OCI-LY1 (cell line): ENCODE measurements around the gene CLCN7.

ENCODE experiments used
- EZH2 ChIP-seq: fragments of 200-600 bp; sonication (generic), shearing (Covaris generic); IDR thresholded peaks from 2 replicates; pipeline ENCODE4 v1.8.0; 2017; ENCODE audit warnings: borderline replicate concordance, mixed run types, mild to moderate bottlenecking, antibody characterized with exemption, low read length, moderate library complexity, mixed read lengths
- TF ChIP-seq, protein P1 (sequence below): fragments of 200-600 bp; sonication (generic), shearing (Covaris generic); IDR thresholded peaks from 2 replicates; pipeline ENCODE4 v1.5.1; 2017; ENCODE audit warnings: mild to moderate bottlenecking, antibody characterized with exemption, low read length, moderate library complexity, mixed read lengths

DNA sequence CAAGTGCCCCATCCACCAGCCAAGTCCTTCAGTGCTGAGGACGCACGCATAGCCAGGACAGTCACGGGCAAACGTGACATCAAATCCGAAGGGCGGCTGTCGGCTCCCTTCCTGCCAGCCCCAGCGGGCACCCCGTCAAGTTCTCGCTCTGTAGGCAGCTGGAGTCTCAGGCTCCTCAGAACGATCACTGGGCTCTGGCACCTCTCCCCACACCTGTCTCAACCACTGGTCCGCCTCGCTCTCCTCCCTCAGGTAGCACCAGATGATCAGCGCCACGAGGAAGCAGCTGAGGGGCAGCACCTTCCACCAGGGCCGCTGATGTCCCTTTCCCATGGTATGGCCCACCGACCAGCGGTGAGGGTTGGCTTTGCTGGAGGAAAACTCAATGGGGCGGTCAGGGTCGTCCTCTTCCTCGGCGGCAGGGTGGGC is 54.7 kb downstream of the CLCN7 start:
- TF ChIP-seq, protein P1, sequence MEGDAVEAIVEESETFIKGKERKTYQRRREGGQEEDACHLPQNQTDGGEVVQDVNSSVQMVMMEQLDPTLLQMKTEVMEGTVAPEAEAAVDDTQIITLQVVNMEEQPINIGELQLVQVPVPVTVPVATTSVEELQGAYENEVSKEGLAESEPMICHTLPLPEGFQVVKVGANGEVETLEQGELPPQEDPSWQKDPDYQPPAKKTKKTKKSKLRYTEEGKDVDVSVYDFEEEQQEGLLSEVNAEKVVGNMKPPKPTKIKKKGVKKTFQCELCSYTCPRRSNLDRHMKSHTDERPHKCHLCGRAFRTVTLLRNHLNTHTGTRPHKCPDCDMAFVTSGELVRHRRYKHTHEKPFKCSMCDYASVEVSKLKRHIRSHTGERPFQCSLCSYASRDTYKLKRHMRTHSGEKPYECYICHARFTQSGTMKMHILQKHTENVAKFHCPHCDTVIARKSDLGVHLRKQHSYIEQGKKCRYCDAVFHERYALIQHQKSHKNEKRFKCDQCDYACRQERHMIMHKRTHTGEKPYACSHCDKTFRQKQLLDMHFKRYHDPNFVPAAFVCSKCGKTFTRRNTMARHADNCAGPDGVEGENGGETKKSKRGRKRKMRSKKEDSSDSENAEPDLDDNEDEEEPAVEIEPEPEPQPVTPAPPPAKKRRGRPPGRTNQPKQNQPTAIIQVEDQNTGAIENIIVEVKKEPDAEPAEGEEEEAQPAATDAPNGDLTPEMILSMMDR, result no peak
- TF ChIP-seq EZH2, result no peak
